Common myeloid progenitor, CD34-positive (primary cell): ENCODE results near the gene HSPA13.

Source experiments
- CTCF ChIA-PET: fragments of 350-600 bp; sonication (Branson Sonifier 250); formaldehyde crosslinking; loops from one replicate; lab custom pipeline; 2021; ENCODE audit warnings: antibody characterized with exemption; lab: Charles Lee
- POLR2A ChIA-PET: fragments of 350-600 bp; sonication (Branson Sonifier 250); formaldehyde crosslinking; loops from one replicate; lab custom pipeline; 2021; ENCODE audit warnings: antibody characterized with exemption; lab: Charles Lee
- DNase-seq, 3 donors: peaks; one replicate each; pipeline versions ENCODE4 v3.0.0 to v3.0.0-alpha.2; 2013
- H3K27ac ChIP-seq, 2 experiments: 1 replicate in 1 of 2; 2 replicates in 1 of 2; pipeline ENCODE4 v1.7.0; 2013; ENCODE audit warnings: inconsistent platforms in 2 of 2, low read length in 2 of 2, mild to moderate bottlenecking in 2 of 2, low read depth in 1 of 2, moderate library complexity in 1 of 2; ENCODE audit not compliant: severe bottlenecking in 2 of 2, insufficient read depth in 1 of 2, poor library complexity in 1 of 2
- H3K27me3 ChIP-seq, 5 experiments: replicated peaks in 2 of 5; 1 replicate in 3 of 5; 2 replicates in 2 of 5; pipeline versions ENCODE4 v1.6.1 to v1.7.0; 2013; ENCODE audit warnings: low read length in 4 of 5, mild to moderate bottlenecking in 2 of 5, moderate library complexity in 2 of 5, inconsistent platforms in 1 of 5; ENCODE audit not compliant: insufficient read depth in 5 of 5, control insufficient read depth in 4 of 5
- H3K36me3 ChIP-seq, 4 experiments: 1 replicate in 2 of 4; 2 replicates in 2 of 4; pipeline versions ENCODE4 v1.6.1 to v1.7.0; 2013; ENCODE audit warnings: low read length in 3 of 4, control low read depth in 1 of 4, mild to moderate bottlenecking in 1 of 4; ENCODE audit not compliant: control insufficient read depth in 4 of 4, insufficient read depth in 4 of 4
- H3K4me1 ChIP-seq, 4 experiments: 1 replicate in 3 of 4; 2 replicates in 1 of 4; pipeline versions ENCODE4 v1.6.1 to v1.7.1; 2013; ENCODE audit warnings: low read length in 3 of 4, mild to moderate bottlenecking in 3 of 4, control low read depth in 1 of 4, inconsistent platforms in 1 of 4, moderate library complexity in 1 of 4; ENCODE audit not compliant: control insufficient read depth in 4 of 4, insufficient read depth in 4 of 4; ENCODE audit errors: control extremely low read depth in 1 of 4
- H3K4me3 ChIP-seq, 7 experiments: 1 replicate in 4 of 7; 2 replicates in 3 of 7; pipeline versions ENCODE4 v1.5.1 to v1.7.0; 2013; ENCODE audit warnings: mild to moderate bottlenecking in 7 of 7, low read length in 6 of 7, moderate library complexity in 6 of 7, inconsistent platforms in 2 of 7, low read depth in 2 of 7, control low read depth in 1 of 7; ENCODE audit not compliant: insufficient read depth in 4 of 7, control insufficient read depth in 1 of 7; ENCODE audit errors: extremely low read depth in 1 of 7
- H3K9me3 ChIP-seq, 5 experiments: 1 replicate in 4 of 5; 2 replicates in 1 of 5; pipeline versions ENCODE4 v1.6.1 to v1.7.1; 2013; ENCODE audit warnings: low read length in 4 of 5, mild to moderate bottlenecking in 2 of 5, inconsistent platforms in 1 of 5, low read depth in 1 of 5, moderate library complexity in 1 of 5; ENCODE audit not compliant: control insufficient read depth in 4 of 5, insufficient read depth in 2 of 5; ENCODE audit errors: control extremely low read depth in 1 of 5
- WGBS: methylation state at CpG from one replicate; pipeline ENCODE4 v1.1.5; 2013; ENCODE audit not compliant: insufficient coverage; 5-methylcytosine and 5-hydroxymethylcytosine counted together

The HSPA13 gene

GRCh38 chr21:14401217-14401616, 18.3 kb upstream of the HSPA13 start:
- H3K4me1 ChIP-seq, result peaks cover 2 to 10% (median 5%) of the 10 kb centered on the region in 4 experiments
- H3K27me3 ChIP-seq, result no peaks in the 10 kb centered on the region
- ChIA-PET POLR2A (no interaction called here), CTCF (interaction anchor here (0.9 to 2.4 kb wide), 4 partner anchors 9 to 141 kb away, joined by 3 to 8 read pairs (median 3); partner anchors contain the start of gene HSPA13)
- H3K27ac ChIP-seq, result no peak overlapping the region
- no CpG with 5 or more reads among the region's 1 CpG for WGBS
- no peaks in the 10 kb centered on the region for H3K9me3 ChIP-seq
- no peak overlapping the region for H3K4me3 ChIP-seq
- H3K36me3 ChIP-seq, result no peaks in the 10 kb centered on the region
- no peak for DNase-seq

GRCh38 chr21:14388282-14388681, 5.3 kb upstream of the HSPA13 start:
- no peak overlapping the region for H3K4me3 ChIP-seq
- POLR2A ChIA-PET, result no interaction called here
- H3K27me3 ChIP-seq, result no peaks in the 10 kb centered on the region
- peaks cover 0 to 9% (median 8%) of the 10 kb centered on the region in 4 experiments for H3K4me1 ChIP-seq
- no peak overlapping the region for H3K27ac ChIP-seq
- no peaks in the 10 kb centered on the region for H3K36me3 ChIP-seq
- CTCF ChIA-PET, result interaction anchor here (2.8 kb wide), 1 partner anchor 13 kb away, joined by 8 read pairs; no protein-coding TSS in a partner anchor
- WGBS, result no CpG with 5 or more reads among the region's 2 CpGs
- no peak for DNase-seq
- no peaks in the 10 kb centered on the region for H3K9me3 ChIP-seq

- no peak for DNase-seq
- CTCF ChIA-PET, result no interaction called here
- WGBS, result no CpG with 5 or more reads among the region's 2 CpGs
- Histone ChIP-seq H3K27me3 (no peaks in the 10 kb centered on the region), H3K9me3 (no peaks in the 10 kb centered on the region), H3K4me3 (peak overlapping the region in 3 of 7 experiments; percentile 99), H3K36me3 (peaks cover 0 to 5% (median under 1%) of the 10 kb centered on the region in 4 experiments), H3K4me1 (peaks cover 5 to 25% (median 22%) of the 10 kb centered on the region in 4 experiments), H3K27ac (peak overlapping the region in 1 of 2 experiments; percentile 95)
- POLR2A ChIA-PET, result no interaction called here
Observed at GRCh38 chr21:14384453-14384852, 1.5 kb upstream of the HSPA13 start.

- ChIA-PET POLR2A (no interaction called here), CTCF (interaction anchor here (0.6 to 1.3 kb wide), 4 partner anchors 9 to 71 kb away, joined by 3 to 4 read pairs (median 3); no protein-coding TSS in a partner anchor)
- peaks cover 0 to 9% (median 1%) of the 10 kb centered on the region in 4 experiments for H3K36me3 ChIP-seq
- H3K27me3 ChIP-seq, result no peaks in the 10 kb centered on the region
- H3K4me3 ChIP-seq, result peak overlapping the region; percentile 65 to 100 (median 99)
- no peaks in the 10 kb centered on the region for H3K9me3 ChIP-seq
- H3K4me1 ChIP-seq, result peaks cover 5 to 25% (median 22%) of the 10 kb centered on the region in 4 experiments
- DNase-seq, result peak; percentile 25 to 65 (median 57)
- peak overlapping the region; percentile 86 to 95 for H3K27ac ChIP-seq
- whole genome bisulfite sequencing, result 2% methylated on average over 19 of the region's 21 CpGs
Observed at GRCh38 chr21:14383596-14384180, 742 bp upstream of the HSPA13 start.

- DNase-seq, result peak in 1 of 3 donors; percentile 57
- CTCF ChIA-PET, result interaction anchor here (1.2 to 1.3 kb wide), 3 partner anchors 10 to 76 kb away, joined by 3 to 5 read pairs (median 4); no protein-coding TSS in a partner anchor
- Histone ChIP-seq H3K36me3 (peaks cover 3 to 19% (median 7%) of the 10 kb centered on the region in 4 experiments), H3K4me3 (peak overlapping the region; percentile 83 to 100 (median 98)), H3K9me3 (no peaks in the 10 kb centered on the region), H3K4me1 (peaks cover 5 to 25% (median 22%) of the 10 kb centered on the region in 4 experiments), H3K27me3 (no peaks in the 10 kb centered on the region), H3K27ac (peak overlapping the region; percentile 86 to 90)
- WGBS, result 0% methylated on average over 6 of the region's 9 CpGs
- POLR2A ChIA-PET, result no interaction called here
Observed at GRCh38 chr21:14382486-14382834, 486 bp downstream of the HSPA13 start.

- ChIA-PET POLR2A (no interaction called here), CTCF (no interaction called here)
- 100% methylated on average over 1 of the region's 2 CpGs for WGBS
- H3K27me3 ChIP-seq, result no peaks in the 10 kb centered on the region
- H3K4me1 ChIP-seq, result peaks cover under 1 to 13% (median 8%) of the 10 kb centered on the region in 4 experiments
- no peak overlapping the region for H3K4me3 ChIP-seq
- no peaks in the 10 kb centered on the region for H3K9me3 ChIP-seq
- no peak overlapping the region for H3K27ac ChIP-seq
- H3K36me3 ChIP-seq, result peaks cover 20 to 60% (median 38%) of the 10 kb centered on the region in 4 experiments
- DNase-seq, result peak; percentile 8 to 32 (median 23)
Observed at GRCh38 chr21:14376854-14377253, 6.1 kb downstream of the HSPA13 start.

- Histone ChIP-seq H3K4me3 (no peak overlapping the region), H3K27ac (no peak overlapping the region), H3K9me3 (no peaks in the 10 kb centered on the region), H3K27me3 (no peaks in the 10 kb centered on the region), H3K4me1 (peaks cover 0 to 2% (median 0%) of the 10 kb centered on the region in 4 experiments), H3K36me3 (no peaks in the 10 kb centered on the region)
- ChIA-PET CTCF (no interaction called here), POLR2A (no interaction called here)
- peak in 1 of 3 donors; percentile 3 for DNase-seq
- WGBS, result 69% methylated on average over 3 of the region's 3 CpGs
Observed at GRCh38 chr21:14366998-14367397, 15.9 kb downstream of the HSPA13 start.
